Body of pancreas (tissue), 4 donors: Measurements from ENCODE around the gene TSHZ2.
"Not testable (repeated sequence)": the region's sequence is repeated elsewhere in the genome, so short reads cannot be mapped to it uniquely, and the experiment has no call there.

Experiments used
- POLR2A ChIP-seq, 3 donors: fragments of 450-650 bp; IDR thresholded peaks; one replicate each; pipeline ENCODE4 v1.6.1; 2016; ENCODE audit warnings: antibody characterized with exemption in 3 of 3, mild to moderate bottlenecking in 2 of 3
- TF ChIP-seq, protein P1 (sequence below), 7 experiments: fragments of 450-650 bp in 4 of 7; fragments of 200-600 bp in 3 of 7; sonication (generic) in 3 of 7; IDR thresholded peaks; one replicate each; pipeline ENCODE4 v1.5.1; 2016 to 2019; ENCODE audit warnings: antibody characterized with exemption in 7 of 7

DNA sequence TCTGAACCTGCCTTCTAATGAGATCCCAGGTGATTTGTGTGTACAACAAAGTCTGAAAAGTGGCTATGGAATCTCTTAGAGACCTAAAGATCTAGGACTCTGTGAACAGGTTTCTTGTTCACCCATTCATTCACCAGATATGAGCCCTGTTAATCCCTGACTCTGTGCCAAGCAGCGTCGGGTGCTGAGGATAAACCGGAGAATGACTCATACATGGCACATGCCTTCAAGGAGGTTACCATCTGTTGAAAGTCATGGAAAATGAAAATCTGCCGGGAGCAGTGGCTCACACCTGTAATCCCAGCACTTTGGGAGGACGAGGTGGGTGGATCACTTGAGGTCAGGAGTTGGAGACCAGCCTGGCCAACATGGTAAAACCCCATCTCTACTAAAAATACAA lies 549.3 kb downstream of the TSHZ2 start:
- TF ChIP-seq POLR2A (IDR thresholded peaks at IDR 0.05): not testable (repeated sequence)
- TF ChIP-seq, protein P1, sequence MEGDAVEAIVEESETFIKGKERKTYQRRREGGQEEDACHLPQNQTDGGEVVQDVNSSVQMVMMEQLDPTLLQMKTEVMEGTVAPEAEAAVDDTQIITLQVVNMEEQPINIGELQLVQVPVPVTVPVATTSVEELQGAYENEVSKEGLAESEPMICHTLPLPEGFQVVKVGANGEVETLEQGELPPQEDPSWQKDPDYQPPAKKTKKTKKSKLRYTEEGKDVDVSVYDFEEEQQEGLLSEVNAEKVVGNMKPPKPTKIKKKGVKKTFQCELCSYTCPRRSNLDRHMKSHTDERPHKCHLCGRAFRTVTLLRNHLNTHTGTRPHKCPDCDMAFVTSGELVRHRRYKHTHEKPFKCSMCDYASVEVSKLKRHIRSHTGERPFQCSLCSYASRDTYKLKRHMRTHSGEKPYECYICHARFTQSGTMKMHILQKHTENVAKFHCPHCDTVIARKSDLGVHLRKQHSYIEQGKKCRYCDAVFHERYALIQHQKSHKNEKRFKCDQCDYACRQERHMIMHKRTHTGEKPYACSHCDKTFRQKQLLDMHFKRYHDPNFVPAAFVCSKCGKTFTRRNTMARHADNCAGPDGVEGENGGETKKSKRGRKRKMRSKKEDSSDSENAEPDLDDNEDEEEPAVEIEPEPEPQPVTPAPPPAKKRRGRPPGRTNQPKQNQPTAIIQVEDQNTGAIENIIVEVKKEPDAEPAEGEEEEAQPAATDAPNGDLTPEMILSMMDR (IDR thresholded peaks at IDR 0.05): not testable (repeated sequence)
